B cell (primary cell): ENCODE results near the gene KRT77. TPM values are rescaled to one million over a fixed set of nuclear protein-coding genes. Genes with fewer than 3 reads are reported as not detected.

Source experiments
- ATAC-seq: fragments of 200-7000 bp; cut with Tn5 transposase; one replicate; pipeline ENCODE4 v1.10.0; 2021; ENCODE audit warnings: low read depth, mild to moderate bottlenecking, moderate number of reproducible peaks, moderate library complexity
- CTCF ChIA-PET: fragments of 350-600 bp; sonication (Branson Sonifier 250); formaldehyde crosslinking; loops from one replicate; lab custom pipeline; 2021; ENCODE audit warnings: antibody characterized with exemption, inconsistent platforms; lab: Charles Lee
- POLR2A ChIA-PET: fragments of 350-600 bp; sonication (Branson Sonifier 250); formaldehyde crosslinking; loops from one replicate; lab custom pipeline; 2021; ENCODE audit warnings: antibody characterized with exemption; lab: Charles Lee
- DNase-seq: peaks from one replicate; pipeline ENCODE4 v3.0.0; 2013
- H2AFZ ChIP-seq: 2 replicates; pipeline ENCODE4 v1.6.1; 2012; ENCODE audit warnings: mild to moderate bottlenecking, low read depth, low read length; ENCODE audit not compliant: insufficient read depth, poor library complexity, severe bottlenecking
- H3K27ac ChIP-seq, 2 donors: 1 replicate in 1 of 2; 2 replicates in 1 of 2; pipeline ENCODE4 v1.5.1; 2012 to 2013; ENCODE audit warnings: low read length in 2 of 2, mild to moderate bottlenecking in 2 of 2, moderate library complexity in 1 of 2
- H3K27me3 ChIP-seq, 4 experiments: fragments of 200-600 bp in 1 of 4; sonication (generic) in 1 of 4; replicated peaks in 1 of 4; 1 replicate in 2 of 4; 2 replicates in 2 of 4; pipeline versions ENCODE4 v1.6.1 to v1.7.0; 2013 to 2016; ENCODE audit warnings: low read length in 3 of 4, mild to moderate bottlenecking in 2 of 4, mixed read lengths in 1 of 4, moderate library complexity in 1 of 4; ENCODE audit not compliant: insufficient read depth in 4 of 4, control insufficient read depth in 3 of 4; ENCODE audit errors: control extremely low read depth in 1 of 4
- H3K36me3 ChIP-seq, 2 experiments: replicated peaks in 1 of 2; 1 replicate in 1 of 2; 2 replicates in 1 of 2; pipeline versions ENCODE4 v1.6.1 to v1.7.1; 2013; ENCODE audit warnings: low read length in 1 of 2; ENCODE audit not compliant: insufficient read depth in 2 of 2, control insufficient read depth in 1 of 2; ENCODE audit errors: control extremely low read depth in 1 of 2, extremely low read depth in 1 of 2
- H3K4me1 ChIP-seq, 2 donors: fragments of 200-600 bp in 1 of 2; sonication (generic) in 1 of 2; 1 replicate in 1 of 2; 2 replicates in 1 of 2; pipeline versions ENCODE4 v1.5.1 to v1.6.1; 2013 to 2017; ENCODE audit warnings: low read length in 2 of 2; ENCODE audit not compliant: control insufficient read depth in 2 of 2, insufficient read depth in 2 of 2
- H3K4me2 ChIP-seq: replicated peaks from 2 replicates; pipeline ENCODE3; 2012; ENCODE audit warnings: mild to moderate bottlenecking, low read depth, low read length; ENCODE audit not compliant: poor library complexity, severe bottlenecking
- H3K4me3 ChIP-seq, 5 experiments: fragments of 200-600 bp in 1 of 5; sonication (generic) in 1 of 5; 1 replicate in 3 of 5; 2 replicates in 2 of 5; pipeline versions ENCODE4 v1.5.1 to v1.7.0; 2011 to 2016; ENCODE audit warnings: low read length in 4 of 5, mild to moderate bottlenecking in 4 of 5, low read depth in 2 of 5, control low read depth in 1 of 5, moderate library complexity in 1 of 5; ENCODE audit not compliant: insufficient read depth in 1 of 5; ENCODE audit errors: control extremely low read depth in 1 of 5, extremely low read depth in 1 of 5
- H3K79me2 ChIP-seq: fragments of 200-600 bp; sonication (generic); one replicate; pipeline ENCODE4 v1.6.0; 2016; ENCODE audit warnings: low read length; ENCODE audit not compliant: control insufficient read depth, insufficient read depth
- H3K9ac ChIP-seq: fragments of 200-600 bp; sonication (generic); 2 replicates; pipeline ENCODE4 v1.6.1; 2017; ENCODE audit warnings: mild to moderate bottlenecking, low read length, moderate library complexity
- H3K9me3 ChIP-seq, 3 donors: one replicate each; pipeline versions ENCODE4 v1.6.1 to v1.7.1; 2013; ENCODE audit warnings: low read length in 2 of 3; ENCODE audit not compliant: control insufficient read depth in 2 of 3, insufficient read depth in 1 of 3; ENCODE audit errors: control extremely low read depth in 1 of 3
- H4K20me1 ChIP-seq: 2 replicates; pipeline ENCODE4 v1.6.0; 2012; ENCODE audit warnings: mild to moderate bottlenecking, low read length; ENCODE audit not compliant: insufficient read depth, control insufficient read depth, poor library complexity, severe bottlenecking
- H3K27ac Mint-ChIP-seq: one replicate; pipeline ENCODE4 v1.8.0; 2021; ENCODE audit warnings: mixed read lengths
- H3K27me3 Mint-ChIP-seq: one replicate; pipeline ENCODE4 v1.8.0; 2021; ENCODE audit warnings: mixed read lengths
- H3K4me1 Mint-ChIP-seq: one replicate; pipeline ENCODE4 v1.8.0; 2021; ENCODE audit warnings: mixed read lengths
- H3K4me3 Mint-ChIP-seq: one replicate; pipeline ENCODE4 v1.8.0; 2021; ENCODE audit warnings: mixed read lengths
- H3K9me3 Mint-ChIP-seq: one replicate; pipeline ENCODE4 v1.8.0; 2022; ENCODE audit warnings: mixed read lengths; ENCODE audit not compliant: insufficient read depth
- EZH2 ChIP-seq: IDR thresholded peaks from 2 replicates; pipeline ENCODE4 v1.6.1; 2012; ENCODE audit warnings: borderline replicate concordance, low read depth, mild to moderate bottlenecking, moderate library complexity, low read length; ENCODE audit not compliant: insufficient read depth, poor library complexity, severe bottlenecking
- WGBS: methylation state at CpG from one replicate; pipeline ENCODE4 v1.1.5; 2013; ENCODE audit warnings: missing lambda C conversion rate; ENCODE audit not compliant: insufficient coverage; 5-methylcytosine and 5-hydroxymethylcytosine counted together
- intact Hi-C: fragments of 100-400 bp; cut with micrococcal nuclease; formaldehyde crosslinking; loops from one replicate; pipeline ENCODE4 v1.10.0; 2022
- polyA plus RNA-seq: library from polyadenylated mRNA; depleted of rRNA; stranded (reverse); fragments of >200 nt; gene quantifications from 2 replicates; pipeline ENCODE4 v1.2.3, GENCODE V29; 2012
- total RNA-seq, 2 donors: library from RNA; stranded (reverse); fragments of 120-200 nt in 1 of 2; gene quantifications; 1 replicate in 1 of 2; 2 replicates in 1 of 2; pipeline versions ENCODE4 v1.2.3 to v1.2.4, GENCODE V29; 2013 to 2022
- TF ChIP-seq, protein P1 (sequence below): fragments of 200-600 bp; IDR thresholded peaks from one replicate; pipeline ENCODE4 v1.8.0; 2022; ENCODE audit warnings: antibody characterized with exemption, mild to moderate bottlenecking

The KRT77 gene
- total and polyA plus RNA-seq, 2 donors (not counting 1 experiment from before 2014, with no cell fraction given), result not detected

DNA sequence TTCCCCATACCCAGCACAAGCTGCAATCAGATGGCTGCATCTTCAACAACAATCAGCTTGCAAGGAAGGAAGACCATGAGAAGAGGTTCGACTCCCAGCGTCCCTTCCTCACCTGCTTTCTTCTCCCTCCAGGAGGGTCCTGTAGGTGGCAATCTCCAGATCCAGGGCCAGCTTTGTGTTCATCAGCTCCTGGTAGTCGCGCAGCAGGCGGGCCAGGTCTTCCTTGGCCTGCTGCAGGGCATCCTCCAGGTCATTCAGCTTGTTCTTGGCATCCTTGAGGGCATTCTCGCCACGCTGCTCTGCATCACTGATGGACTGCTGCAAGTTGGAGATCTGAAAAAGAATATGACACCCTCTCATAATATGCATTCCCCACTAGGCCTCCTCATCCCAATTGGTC lies 27.2 kb downstream of the KRT77 start:
- 86% methylated on average over 7 of the region's 7 CpGs for WGBS
- Histone ChIP-seq H3K4me3 (no peak overlapping the region), H3K4me1 (no peaks in the 10 kb centered on the region), H4K20me1 (no peaks in the 10 kb centered on the region), H3K36me3 (no peaks in the 10 kb centered on the region), H2AFZ (no peak overlapping the region), H3K4me2 (no peak overlapping the region), H3K9me3 (no peaks in the 10 kb centered on the region), H3K27me3 (no peaks in the 10 kb centered on the region), H3K9ac (no peak overlapping the region), H3K79me2 (no peaks in the 10 kb centered on the region), H3K27ac (no peak overlapping the region)
- no peak overlapping the region for H3K4me3 Mint-ChIP-seq
- H3K4me1 Mint-ChIP-seq, result no peaks in the 10 kb centered on the region
- H3K27me3 Mint-ChIP-seq, result peaks cover 24% of the 10 kb centered on the region
- DNase-seq (no peak), ATAC-seq (no peak)
- H3K27ac Mint-ChIP-seq, result no peak overlapping the region
- ChIA-PET POLR2A (no interaction called here), CTCF (no interaction called here)
- TF ChIP-seq, protein P1, sequence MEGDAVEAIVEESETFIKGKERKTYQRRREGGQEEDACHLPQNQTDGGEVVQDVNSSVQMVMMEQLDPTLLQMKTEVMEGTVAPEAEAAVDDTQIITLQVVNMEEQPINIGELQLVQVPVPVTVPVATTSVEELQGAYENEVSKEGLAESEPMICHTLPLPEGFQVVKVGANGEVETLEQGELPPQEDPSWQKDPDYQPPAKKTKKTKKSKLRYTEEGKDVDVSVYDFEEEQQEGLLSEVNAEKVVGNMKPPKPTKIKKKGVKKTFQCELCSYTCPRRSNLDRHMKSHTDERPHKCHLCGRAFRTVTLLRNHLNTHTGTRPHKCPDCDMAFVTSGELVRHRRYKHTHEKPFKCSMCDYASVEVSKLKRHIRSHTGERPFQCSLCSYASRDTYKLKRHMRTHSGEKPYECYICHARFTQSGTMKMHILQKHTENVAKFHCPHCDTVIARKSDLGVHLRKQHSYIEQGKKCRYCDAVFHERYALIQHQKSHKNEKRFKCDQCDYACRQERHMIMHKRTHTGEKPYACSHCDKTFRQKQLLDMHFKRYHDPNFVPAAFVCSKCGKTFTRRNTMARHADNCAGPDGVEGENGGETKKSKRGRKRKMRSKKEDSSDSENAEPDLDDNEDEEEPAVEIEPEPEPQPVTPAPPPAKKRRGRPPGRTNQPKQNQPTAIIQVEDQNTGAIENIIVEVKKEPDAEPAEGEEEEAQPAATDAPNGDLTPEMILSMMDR, result no peak
- no peak for TF ChIP-seq EZH2
- no peaks in the 10 kb centered on the region for H3K9me3 Mint-ChIP-seq
- intact Hi-C loops, result no loop called here

DNA sequence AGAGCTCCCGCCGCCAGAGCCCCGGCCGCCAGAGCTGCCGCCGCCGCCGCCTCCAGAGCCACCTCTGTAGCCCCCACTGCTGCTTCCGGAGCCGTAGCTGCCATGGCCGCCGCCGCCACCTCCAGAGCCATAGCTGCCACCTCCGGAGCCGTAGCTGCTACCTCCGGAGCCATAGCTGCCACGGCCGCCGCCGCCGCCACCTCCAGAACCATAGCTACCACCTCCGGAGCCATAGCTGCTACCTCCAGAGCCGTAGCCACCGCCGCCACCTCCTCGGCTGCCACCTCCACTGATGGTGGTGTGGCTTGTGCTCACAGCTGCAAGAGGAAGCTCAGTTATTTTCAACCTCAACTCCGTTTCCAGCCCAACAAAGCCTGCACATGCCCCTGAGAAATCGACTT lies 28.0 kb downstream of the KRT77 start:
- Histone ChIP-seq H3K36me3 (no peaks in the 10 kb centered on the region), H3K4me1 (no peaks in the 10 kb centered on the region), H3K4me3 (no peak overlapping the region), H3K9ac (no peak overlapping the region), H3K27ac (no peak overlapping the region), H4K20me1 (no peaks in the 10 kb centered on the region), H2AFZ (no peak overlapping the region), H3K79me2 (no peaks in the 10 kb centered on the region), H3K4me2 (no peak overlapping the region), H3K27me3 (no peaks in the 10 kb centered on the region), H3K9me3 (no peaks in the 10 kb centered on the region)
- peaks cover 20% of the 10 kb centered on the region for H3K27me3 Mint-ChIP-seq
- no peak overlapping the region for H3K27ac Mint-ChIP-seq
- TF ChIP-seq, protein P1, result no peak
- TF ChIP-seq EZH2, result no peak
- ChIA-PET CTCF (no interaction called here), POLR2A (no interaction called here)
- no peak overlapping the region for H3K4me3 Mint-ChIP-seq
- intact Hi-C loops, result no loop called here
- no peak for DNase-seq
- ATAC-seq, result no peak
- no peaks in the 10 kb centered on the region for H3K9me3 Mint-ChIP-seq
- H3K4me1 Mint-ChIP-seq, result no peaks in the 10 kb centered on the region
- WGBS, result 91% methylated on average over 24 of the region's 28 CpGs
